HG03565 (cell line): ENCODE data around the gene XCL2.
"Not testable (repeated sequence)": the region's sequence is repeated elsewhere in the genome, so short reads cannot be mapped to it uniquely, and the experiment has no call there.

ENCODE experiments used
- ATAC-seq: cut with Tn5 transposase; IDR thresholded peaks from one replicate; pipeline ENCODE4 v1.9.1; 2021; ENCODE audit warnings: mild to moderate bottlenecking, moderate library complexity; ENCODE audit not compliant: unreplicated experiment

Gene XCL2

GRCh38 chr1:168560370-168560769 lies 16.6 kb upstream of the XCL2 start:
- ATAC-seq = no peak

GRCh38 chr1:168556647-168557046 lies 12.8 kb upstream of the XCL2 start:
- no peak for ATAC-seq

DNA sequence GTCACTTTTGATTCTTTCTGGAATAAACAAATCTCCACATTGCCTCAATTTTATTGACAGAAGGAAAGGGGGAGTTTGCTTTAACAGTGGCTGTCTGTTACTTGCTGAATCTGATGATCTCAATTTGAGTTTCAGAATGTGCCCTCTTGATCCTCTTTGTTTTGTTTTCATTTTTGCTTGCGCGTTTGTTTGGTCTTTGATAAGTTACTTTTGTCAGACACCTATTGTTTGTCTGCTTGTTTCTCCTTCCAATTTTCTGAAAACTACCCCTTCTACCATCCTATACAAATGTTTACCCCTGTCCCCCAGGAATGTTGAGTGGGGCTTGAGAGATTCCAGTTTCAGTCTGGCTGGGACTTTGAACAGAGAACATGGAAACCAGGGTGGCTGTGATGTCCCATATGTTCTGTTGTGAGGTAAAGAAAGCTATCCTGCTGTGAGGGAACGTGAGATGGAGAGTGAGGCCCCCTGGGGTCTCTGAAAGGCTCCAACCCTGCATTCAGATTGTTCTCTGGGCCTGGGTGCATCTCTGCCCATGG lies 11.8 kb upstream of the XCL2 start:
- ATAC-seq = no peak

DNA sequence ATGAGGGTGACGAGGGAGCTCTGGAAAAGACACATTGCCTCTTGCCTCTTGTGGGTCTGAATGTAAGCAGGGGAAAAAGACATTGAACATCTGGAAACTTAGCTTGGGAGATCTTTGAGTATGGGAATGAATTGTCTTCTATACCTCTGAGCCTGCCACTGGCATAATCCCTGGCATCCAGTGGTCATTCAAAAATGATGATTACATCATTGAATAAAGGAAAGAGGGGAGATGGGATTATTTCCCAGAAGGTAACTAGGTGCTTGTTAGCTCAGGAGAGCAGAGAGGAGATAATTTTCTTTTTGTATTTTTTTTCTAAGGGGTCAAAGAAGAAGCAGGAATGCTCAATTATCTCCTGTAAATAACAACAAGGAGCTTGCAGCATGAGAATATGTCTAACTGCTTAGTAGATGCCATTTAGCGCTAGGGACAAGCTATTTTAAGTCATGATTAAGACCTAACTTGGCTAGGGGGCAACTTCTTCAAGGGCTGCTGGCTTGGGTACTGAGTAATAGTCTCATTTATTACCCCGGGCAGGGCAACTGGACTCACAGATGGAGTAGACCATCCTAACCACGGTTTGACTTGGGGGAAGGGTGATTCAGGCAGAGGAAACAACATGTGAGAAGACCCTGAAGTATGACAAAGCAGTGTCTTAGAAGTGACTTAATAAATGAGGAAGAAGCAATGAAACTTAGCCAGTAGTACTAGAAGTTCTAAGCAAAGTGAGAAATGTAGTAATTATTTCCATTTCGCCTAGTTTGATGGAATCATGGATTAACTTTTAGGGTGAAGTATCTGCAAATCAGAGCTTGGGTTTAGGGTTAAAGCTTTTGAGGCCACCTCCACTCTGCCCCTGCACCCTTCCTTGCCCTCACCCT lies 11.0 kb upstream of the XCL2 start:
- no peak for ATAC-seq

DNA sequence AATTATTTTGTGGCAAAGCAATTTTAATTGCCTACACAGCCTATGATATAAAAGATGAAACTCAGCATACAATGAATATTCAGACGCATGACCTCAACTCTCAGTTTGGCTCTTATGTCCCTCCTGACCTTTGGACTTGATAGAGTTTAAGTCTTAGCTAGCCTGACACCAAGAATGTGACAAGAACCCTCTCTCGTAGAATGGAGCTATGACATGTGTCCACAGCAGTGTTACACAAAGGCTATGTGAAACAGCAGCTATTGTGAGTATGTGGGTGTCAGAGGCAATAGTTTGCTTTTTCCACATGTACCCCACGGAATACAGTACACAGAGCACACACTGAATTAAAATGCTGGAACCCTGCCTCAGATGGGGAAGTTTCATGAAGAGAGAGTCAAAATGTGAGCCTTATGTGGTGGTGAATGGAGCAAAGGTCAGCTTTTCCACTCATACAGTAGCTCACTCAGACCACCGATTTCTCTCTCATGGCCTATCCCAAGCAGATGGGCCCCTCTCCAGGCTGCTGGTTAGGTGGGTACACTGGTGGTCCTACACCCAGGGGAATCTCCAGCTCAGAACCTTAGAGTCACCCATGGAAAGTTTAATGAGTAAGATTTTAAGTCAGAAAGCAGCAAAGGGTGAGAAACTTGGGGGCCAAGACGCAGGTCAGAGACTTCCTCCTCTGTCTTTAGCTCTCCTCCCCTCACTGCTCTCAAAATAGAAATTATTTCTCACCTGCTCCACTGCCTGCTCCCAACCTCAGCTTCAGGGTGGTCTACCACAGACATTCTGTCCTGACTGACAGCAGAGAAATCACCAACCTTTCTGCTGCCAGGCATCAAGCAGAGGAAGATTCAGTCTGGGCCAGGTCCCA lies 10.1 kb upstream of the XCL2 start:
- no peak for ATAC-seq

GRCh38 chr1:168552961-168553360 lies 9.2 kb upstream of the XCL2 start:
- ATAC-seq = no peak

DNA sequence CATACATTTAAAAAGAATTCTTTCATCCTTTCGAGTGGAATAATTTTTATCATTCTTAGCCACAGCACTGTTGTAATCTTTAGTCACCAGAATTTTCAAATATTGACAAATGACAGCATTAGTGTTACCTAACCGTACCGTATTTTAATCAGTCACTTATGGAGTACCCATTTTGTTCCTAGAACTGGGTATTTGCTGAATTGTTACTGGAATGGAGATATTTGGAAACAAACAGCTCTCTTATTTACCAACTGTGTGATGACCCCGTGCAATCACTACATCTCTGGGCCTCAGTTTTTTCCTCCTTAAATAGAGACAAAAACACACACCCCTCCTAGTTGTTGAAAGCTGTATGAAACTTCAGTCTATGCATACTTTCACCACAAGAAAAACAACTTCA lies 7.9 kb upstream of the XCL2 start:
- no peak for ATAC-seq

DNA sequence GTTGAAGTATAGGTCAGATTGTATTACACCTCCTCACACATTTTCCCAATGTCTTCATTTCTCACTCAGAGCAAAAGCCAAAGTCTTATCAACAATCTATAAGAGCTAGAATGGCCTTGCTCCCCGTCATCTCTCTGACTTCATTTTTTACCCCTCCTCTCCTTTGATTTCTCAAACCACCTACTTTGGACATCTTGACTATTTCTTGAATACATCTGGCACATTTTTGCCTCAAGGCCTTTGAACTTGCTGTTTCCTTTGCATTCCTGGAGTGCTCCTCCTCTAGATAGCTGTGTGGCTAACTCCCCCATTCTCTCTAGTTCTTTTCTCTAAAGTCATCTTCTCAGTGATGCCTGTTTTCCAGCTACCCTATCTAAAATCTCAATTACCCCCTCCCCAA lies 7.2 kb upstream of the XCL2 start:
- ATAC-seq = no peak

DNA sequence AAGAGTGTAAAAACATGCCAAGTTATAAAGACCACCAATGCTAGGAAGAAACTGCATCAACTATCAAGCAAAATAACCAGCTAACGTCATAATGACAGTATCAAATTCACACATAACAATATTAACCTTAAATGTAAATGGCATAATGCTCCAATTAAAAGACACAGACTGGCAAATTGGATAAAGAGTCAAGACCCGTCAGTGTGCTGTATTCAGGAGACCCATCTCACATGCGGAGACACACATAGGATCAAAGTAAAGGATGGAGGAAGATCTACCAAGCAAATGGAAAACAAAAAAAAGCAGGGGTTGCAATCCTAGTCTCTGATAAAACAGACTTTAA lies 2.7 kb upstream of the XCL2 start:
- not testable (repeated sequence) for ATAC-seq

- ATAC-seq = not testable (repeated sequence)
Observed at GRCh38 chr1:168545678-168546552, 2.1 kb upstream of the XCL2 start.

GRCh38 chr1:168542978-168543377 lies 819 bp downstream of the XCL2 start:
- ATAC-seq = not testable (repeated sequence)

DNA sequence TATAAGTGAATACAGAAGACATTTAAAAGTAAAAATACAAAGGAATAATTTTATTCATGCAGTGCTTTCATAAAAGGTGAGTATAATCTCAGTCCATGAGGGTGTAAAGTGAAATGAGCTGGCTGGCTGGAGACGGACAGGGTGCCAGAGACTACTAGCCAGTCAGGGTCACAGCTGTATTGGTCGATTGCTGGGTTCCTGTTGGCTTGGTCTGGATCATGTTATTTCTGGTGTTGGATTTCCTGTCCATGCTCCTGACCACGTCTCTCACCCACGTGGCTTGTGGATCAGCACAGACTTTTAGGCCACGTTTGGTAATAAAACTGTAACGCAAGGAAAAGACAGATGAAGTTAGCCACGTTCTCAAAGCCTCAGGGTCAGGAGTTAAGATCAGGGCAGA lies 3.0 kb downstream of the XCL2 start:
- not testable (repeated sequence) for ATAC-seq

DNA sequence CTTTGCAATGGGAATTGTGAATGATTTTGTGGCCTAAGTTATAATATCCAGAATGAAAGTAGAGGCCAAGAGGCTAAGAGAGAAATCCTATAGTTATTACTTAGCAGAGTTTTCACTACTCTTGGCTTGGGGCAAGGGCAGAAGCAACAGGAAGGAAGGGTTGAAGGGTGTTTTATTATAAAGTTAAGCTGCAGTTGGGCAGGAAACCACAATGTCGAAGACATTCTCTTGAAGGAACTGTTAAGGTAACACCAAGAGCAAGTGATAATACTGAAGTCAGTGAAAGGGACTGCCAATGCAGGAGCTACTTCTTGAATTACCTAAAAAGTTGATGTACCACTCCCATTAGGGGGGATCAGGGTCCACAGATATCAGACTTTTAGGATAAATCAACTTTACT lies 8.3 kb downstream of the XCL2 start:
- ATAC-seq = no peak

DNA sequence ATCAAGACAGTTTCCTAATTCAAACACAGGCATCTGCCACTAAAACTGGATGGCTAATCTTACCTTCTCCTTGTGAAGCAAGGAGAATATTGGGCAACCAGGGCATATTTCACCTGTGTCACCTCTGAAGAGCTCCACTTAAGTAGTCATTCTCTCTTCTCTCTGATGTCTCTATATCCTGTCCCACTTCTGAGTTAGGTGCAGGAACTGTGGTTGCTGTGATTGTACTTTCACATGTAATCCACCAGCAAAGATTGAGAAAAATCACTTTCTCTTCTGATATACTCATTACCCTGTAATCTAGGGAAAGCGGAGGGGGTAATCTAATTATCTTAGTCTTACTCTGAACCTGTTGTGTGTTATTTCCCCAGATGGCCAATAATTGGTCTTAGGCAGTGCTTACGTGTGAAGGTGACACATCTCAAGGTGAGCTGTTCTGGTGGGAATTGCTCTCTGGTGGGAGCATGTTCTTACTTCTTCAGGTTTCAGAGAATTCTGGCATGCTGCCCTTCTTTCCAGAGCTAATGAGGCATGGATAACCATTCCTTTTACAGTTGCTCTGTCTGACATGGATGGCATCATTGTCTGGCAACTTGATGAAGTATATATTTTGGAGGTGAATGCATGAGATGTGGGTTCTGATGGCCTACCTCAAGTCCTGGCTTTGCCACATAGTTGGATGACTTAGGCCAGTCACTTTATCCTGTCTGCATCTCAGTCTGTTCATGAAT lies 12.0 kb downstream of the XCL2 start:
- no peak for ATAC-seq

- ATAC-seq = no peak
Observed at GRCh38 chr1:168529518-168529917, 14.3 kb downstream of the XCL2 start.

GRCh38 chr1:168521401-168522000 lies 22.3 kb downstream of the XCL2 start:
- ATAC-seq = no peak

DNA sequence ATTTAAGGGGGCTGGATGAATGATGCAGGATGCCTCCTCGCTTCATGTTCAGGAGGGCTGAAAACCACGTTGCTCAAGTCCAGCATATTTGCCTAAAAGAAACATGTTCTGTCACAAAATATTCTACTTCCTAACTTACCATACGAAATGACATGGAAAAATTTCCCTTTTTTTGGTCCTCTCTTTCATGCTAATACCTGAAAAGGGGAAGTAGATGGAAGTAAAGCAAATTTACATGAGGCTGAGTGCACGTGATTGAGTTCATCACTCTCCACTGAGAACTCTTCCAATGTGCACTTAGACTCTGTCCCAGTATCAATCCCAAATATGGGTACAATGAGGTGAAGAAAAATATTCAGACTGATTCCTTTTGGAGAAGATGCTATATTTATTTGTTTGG lies 23.0 kb downstream of the XCL2 start:
- no peak for ATAC-seq

DNA sequence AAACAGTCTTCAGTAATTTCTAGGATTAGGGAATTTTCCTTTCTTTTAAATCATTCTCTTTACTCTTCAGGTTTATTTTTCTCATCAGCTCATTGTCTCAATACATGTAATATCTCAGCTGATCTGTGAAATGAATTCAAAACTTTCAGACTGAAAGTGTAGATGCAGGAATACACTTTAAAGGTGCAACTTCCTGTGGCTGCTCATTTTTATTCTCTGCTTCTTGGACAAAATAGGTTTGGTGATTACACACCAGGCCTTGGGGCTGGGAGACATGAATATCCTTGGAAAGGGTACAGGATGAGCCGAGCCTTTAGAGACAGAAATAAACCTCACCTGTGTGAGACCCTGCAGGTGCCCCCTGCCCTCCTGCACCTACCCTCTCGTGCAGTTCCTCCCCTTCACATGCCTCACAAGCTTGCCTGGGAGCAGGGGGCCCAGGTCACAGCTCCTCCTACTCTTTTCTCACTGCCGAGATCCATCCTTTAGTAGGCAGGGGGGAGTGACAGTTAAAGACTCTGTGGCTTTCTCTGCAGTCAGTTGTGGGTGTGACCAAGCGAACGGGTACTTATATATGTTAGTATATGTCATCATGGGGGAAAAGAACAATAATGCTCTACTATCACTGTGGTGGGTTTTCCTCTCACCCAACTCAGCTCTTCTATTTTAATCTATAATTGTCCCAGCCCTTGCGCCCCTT lies 23.6 kb downstream of the XCL2 start:
- no peak for ATAC-seq

GRCh38 chr1:168518813-168519212 lies 25.0 kb downstream of the XCL2 start:
- ATAC-seq = no peak
